ENCODE results near the gene TRAF3IP1.

DNA sequence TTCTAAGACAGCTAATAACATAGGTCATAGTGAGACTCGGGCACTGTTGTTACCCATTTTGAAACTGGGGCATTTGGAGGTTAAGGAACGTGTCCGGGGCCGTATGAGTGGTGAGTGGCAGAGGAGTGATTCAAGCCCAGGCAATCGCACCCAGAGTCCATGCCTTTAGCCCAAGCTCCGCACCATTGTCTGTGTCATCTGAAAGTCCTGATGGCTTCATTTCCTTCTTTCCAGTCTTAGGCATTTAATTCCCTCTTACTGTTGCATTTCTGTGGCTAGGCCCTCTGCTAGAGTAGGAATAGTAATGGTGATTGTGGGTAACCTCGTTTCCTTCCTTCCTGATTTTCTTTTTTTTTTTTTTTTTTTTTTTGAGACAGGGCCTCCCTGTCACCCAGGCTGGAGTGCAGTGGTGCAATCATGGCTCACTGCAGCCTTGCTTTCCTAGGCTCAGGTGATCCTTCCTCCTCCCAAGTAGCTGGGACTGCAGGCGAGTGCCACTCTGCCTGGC lies 56.6 kb downstream of the TRAF3IP1 start:
- TF ChIP-seq, protein P1, sequence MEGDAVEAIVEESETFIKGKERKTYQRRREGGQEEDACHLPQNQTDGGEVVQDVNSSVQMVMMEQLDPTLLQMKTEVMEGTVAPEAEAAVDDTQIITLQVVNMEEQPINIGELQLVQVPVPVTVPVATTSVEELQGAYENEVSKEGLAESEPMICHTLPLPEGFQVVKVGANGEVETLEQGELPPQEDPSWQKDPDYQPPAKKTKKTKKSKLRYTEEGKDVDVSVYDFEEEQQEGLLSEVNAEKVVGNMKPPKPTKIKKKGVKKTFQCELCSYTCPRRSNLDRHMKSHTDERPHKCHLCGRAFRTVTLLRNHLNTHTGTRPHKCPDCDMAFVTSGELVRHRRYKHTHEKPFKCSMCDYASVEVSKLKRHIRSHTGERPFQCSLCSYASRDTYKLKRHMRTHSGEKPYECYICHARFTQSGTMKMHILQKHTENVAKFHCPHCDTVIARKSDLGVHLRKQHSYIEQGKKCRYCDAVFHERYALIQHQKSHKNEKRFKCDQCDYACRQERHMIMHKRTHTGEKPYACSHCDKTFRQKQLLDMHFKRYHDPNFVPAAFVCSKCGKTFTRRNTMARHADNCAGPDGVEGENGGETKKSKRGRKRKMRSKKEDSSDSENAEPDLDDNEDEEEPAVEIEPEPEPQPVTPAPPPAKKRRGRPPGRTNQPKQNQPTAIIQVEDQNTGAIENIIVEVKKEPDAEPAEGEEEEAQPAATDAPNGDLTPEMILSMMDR (IDR thresholded peaks at IDR 0.05 in 4 of 5, conservative IDR thresholded peaks at IDR 0.05 in 1 of 5): no peak
- TF ChIP-seq POLR2A (IDR thresholded peaks at IDR 0.05): no peak
